Neuronal stem cell (in vitro differentiated cells): ENCODE measurements around the gene MYO1B.
A peak's percentile ranks its signal among the peaks of the same experiment; 100 is the strongest.

ENCODE experiments used
- DNase-seq: peaks from one replicate; pipeline ENCODE4 v3.0.0-alpha.2; 2013; ENCODE audit warnings: low spot score
- H2AFZ ChIP-seq: one replicate; pipeline ENCODE4 v1.6.1; 2013; ENCODE audit warnings: mild to moderate bottlenecking, low read length, inconsistent platforms
- H2AK5ac ChIP-seq: 2 replicates; pipeline ENCODE4 v1.6.1; 2013; ENCODE audit warnings: low read depth, mild to moderate bottlenecking, inconsistent platforms, low read length, moderate library complexity, mixed read lengths
- H2BK120ac ChIP-seq: 2 replicates; pipeline ENCODE4 v1.6.1; 2013; ENCODE audit warnings: low read depth, mild to moderate bottlenecking, inconsistent platforms, low read length, moderate library complexity, mixed read lengths
- H2BK12ac ChIP-seq: one replicate; pipeline ENCODE4 v1.6.1; 2013; ENCODE audit warnings: low read length, inconsistent platforms
- H2BK15ac ChIP-seq: 2 replicates; pipeline ENCODE4 v1.6.1; 2013; ENCODE audit warnings: mild to moderate bottlenecking, low read length, inconsistent platforms, mixed read lengths
- H2BK5ac ChIP-seq: one replicate; pipeline ENCODE4 v1.6.1; 2013; ENCODE audit warnings: inconsistent platforms, mild to moderate bottlenecking, low read length, moderate library complexity
- H3K14ac ChIP-seq: one replicate; pipeline ENCODE4 v1.6.1; 2013; ENCODE audit warnings: low read length, inconsistent platforms
- H3K18ac ChIP-seq: 2 replicates; pipeline ENCODE4 v1.6.1; 2013; ENCODE audit warnings: low read length, inconsistent platforms
- H3K23ac ChIP-seq: 2 replicates; pipeline ENCODE4 v1.6.1; 2013; ENCODE audit warnings: low read depth, mild to moderate bottlenecking, mixed read lengths, low read length, inconsistent platforms; ENCODE audit not compliant: poor library complexity
- H3K27ac ChIP-seq: replicated peaks from 3 replicates; pipeline ENCODE4 v1.5.1; 2013; ENCODE audit warnings: low read length, inconsistent platforms
- H3K27me3 ChIP-seq, 3 experiments: 2 replicates each; pipeline ENCODE4 v1.6.1; 2013; ENCODE audit warnings: low read length in 3 of 3, mild to moderate bottlenecking in 2 of 3, inconsistent platforms in 1 of 3, low read depth in 1 of 3, mixed read lengths in 1 of 3, moderate library complexity in 1 of 3; ENCODE audit not compliant: control insufficient read depth in 3 of 3, insufficient read depth in 3 of 3
- H3K36me3 ChIP-seq, 2 donors: replicated peaks in 1 of 2; 2 replicates each; pipeline ENCODE4 v1.6.1; 2013; ENCODE audit warnings: low read length in 2 of 2; ENCODE audit not compliant: control insufficient read depth in 2 of 2, insufficient read depth in 2 of 2
- H3K4ac ChIP-seq: 2 replicates; pipeline ENCODE4 v1.6.1; 2013; ENCODE audit warnings: inconsistent platforms, mild to moderate bottlenecking, low read length, moderate library complexity
- H3K4me1 ChIP-seq, 2 donors: 1 replicate in 1 of 2; 2 replicates in 1 of 2; pipeline ENCODE4 v1.6.1; 2013; ENCODE audit warnings: low read length in 2 of 2, low read depth in 1 of 2; ENCODE audit not compliant: control insufficient read depth in 2 of 2, insufficient read depth in 1 of 2
- H3K4me2 ChIP-seq: one replicate; pipeline ENCODE4 v1.6.1; 2013; ENCODE audit warnings: mild to moderate bottlenecking, low read length, inconsistent platforms; ENCODE audit not compliant: insufficient read depth, poor library complexity, severe bottlenecking
- H3K4me3 ChIP-seq, 2 donors: 2 replicates each; pipeline ENCODE4 v1.5.1; 2013; ENCODE audit warnings: low read length in 2 of 2, mild to moderate bottlenecking in 2 of 2, inconsistent platforms in 1 of 2, moderate library complexity in 1 of 2
- H3K79me1 ChIP-seq: one replicate; pipeline ENCODE4 v1.6.1; 2013; ENCODE audit warnings: low read depth, mild to moderate bottlenecking, inconsistent platforms, low read length, moderate library complexity
- H3K9ac ChIP-seq: one replicate; pipeline ENCODE4 v1.6.1; 2013; ENCODE audit warnings: mild to moderate bottlenecking, low read depth, low read length, inconsistent platforms; ENCODE audit not compliant: poor library complexity
- H3K9me3 ChIP-seq, 2 donors: replicated peaks in 1 of 2; 2 replicates each; pipeline versions ENCODE3 to v1.6.1; 2013; ENCODE audit warnings: low read length in 2 of 2, mild to moderate bottlenecking in 2 of 2, inconsistent platforms in 1 of 2, low read depth in 1 of 2, mixed read lengths in 1 of 2, moderate library complexity in 1 of 2; ENCODE audit not compliant: control insufficient read depth in 2 of 2, insufficient read depth in 1 of 2
- H4K8ac ChIP-seq: one replicate; pipeline ENCODE4 v1.6.1; 2013; ENCODE audit warnings: low read depth, mild to moderate bottlenecking, inconsistent platforms, low read length, moderate library complexity
- H4K91ac ChIP-seq: one replicate; pipeline ENCODE4 v1.6.1; 2013; ENCODE audit warnings: low read length, low read depth, mild to moderate bottlenecking, inconsistent platforms; ENCODE audit not compliant: poor library complexity
- whole genome bisulfite sequencing, 2 donors: extraction: QIAGEN DNeasy Blood & Tissue Kit; methylation state at CpG; one replicate each; pipeline ENCODE4 v1.1.7; 2013; ENCODE audit warnings: missing lambda C conversion rate in 2 of 2, mixed read lengths in 1 of 2; ENCODE audit not compliant: insufficient read length in 2 of 2, insufficient replicate concordance in 1 of 2; ENCODE audit errors: extremely low coverage in 2 of 2; 5-methylcytosine and 5-hydroxymethylcytosine counted together

Gene MYO1B

GRCh38 chr2:191253476-191253875 lies 8.3 kb downstream of the MYO1B start:
- no peaks in the 10 kb centered on the region for H3K79me1 ChIP-seq
- DNase-seq: no peak
- H2BK120ac ChIP-seq: no peak overlapping the region
- H3K23ac ChIP-seq: no peak overlapping the region
- H3K36me3 ChIP-seq: peaks cover 0 to 13% of the 10 kb centered on the region in 2 donors
- no peak overlapping the region for H3K27ac ChIP-seq
- H3K27me3 ChIP-seq: no peaks in the 10 kb centered on the region
- no peak overlapping the region for H3K9ac ChIP-seq
- H4K8ac ChIP-seq: no peak overlapping the region
- peaks cover 27 to 35% of the 10 kb centered on the region in 2 donors for H3K4me1 ChIP-seq
- H2BK12ac ChIP-seq: peak overlapping the region; percentile 43
- H3K4me3 ChIP-seq: no peak overlapping the region
- H3K18ac ChIP-seq: no peak overlapping the region
- peak overlapping the region; percentile 38 for H4K91ac ChIP-seq
- H3K4me2 ChIP-seq: no peak overlapping the region
- H2BK15ac ChIP-seq: no peak overlapping the region
- H2AK5ac ChIP-seq: no peak overlapping the region
- H3K4ac ChIP-seq: no peak overlapping the region
- no peak overlapping the region for H3K14ac ChIP-seq
- H2BK5ac ChIP-seq: no peak overlapping the region
- H2AFZ ChIP-seq: no peak overlapping the region
- no peaks in the 10 kb centered on the region for H3K9me3 ChIP-seq
- WGBS, 2 donors: no CpG with 5 or more reads among the region's 2 CpGs

- Histone ChIP-seq H3K9me3 (no peaks in the 10 kb centered on the region), H3K4me3 (no peak overlapping the region), H4K8ac (no peak overlapping the region), H3K79me1 (no peaks in the 10 kb centered on the region), H3K18ac (no peak overlapping the region), H2BK120ac (no peak overlapping the region), H3K4ac (no peak overlapping the region), H2AFZ (no peak overlapping the region), H2AK5ac (no peak overlapping the region), H3K27me3 (no peaks in the 10 kb centered on the region), H3K23ac (no peak overlapping the region), H3K4me2 (no peak overlapping the region), H2BK12ac (no peak overlapping the region), H2BK15ac (no peak overlapping the region), H3K9ac (no peak overlapping the region), H4K91ac (no peak overlapping the region), H2BK5ac (no peak overlapping the region), H3K4me1 (peaks cover 17 to 28% of the 10 kb centered on the region in 2 donors), H3K27ac (no peak overlapping the region), H3K36me3 (no peaks in the 10 kb centered on the region), H3K14ac (no peak overlapping the region)
- no CpG with 5 or more reads among the region's 4 CpGs for WGBS, 2 donors
- DNase-seq: no peak
Observed at GRCh38 chr2:191255271-191255670, 10.1 kb downstream of the MYO1B start.

GRCh38 chr2:191255756-191256312 lies 10.6 kb downstream of the MYO1B start:
- Histone ChIP-seq H3K9me3 (no peaks in the 10 kb centered on the region), H4K8ac (no peak overlapping the region), H2BK12ac (no peak overlapping the region), H3K4me1 (peaks cover 12 to 23% of the 10 kb centered on the region in 2 donors), H3K14ac (no peak overlapping the region), H2BK5ac (no peak overlapping the region), H2AFZ (no peak overlapping the region), H3K18ac (no peak overlapping the region), H4K91ac (no peak overlapping the region), H3K27me3 (no peaks in the 10 kb centered on the region), H3K4me3 (no peak overlapping the region), H3K9ac (no peak overlapping the region), H3K36me3 (no peaks in the 10 kb centered on the region), H2AK5ac (no peak overlapping the region), H3K79me1 (no peaks in the 10 kb centered on the region), H2BK120ac (no peak overlapping the region), H2BK15ac (no peak overlapping the region), H3K4ac (no peak overlapping the region), H3K4me2 (no peak overlapping the region), H3K27ac (no peak overlapping the region), H3K23ac (no peak overlapping the region)
- DNase-seq: no peak
- WGBS, 2 donors: no CpG with 5 or more reads among the region's 7 CpGs

GRCh38 chr2:191257934-191258333 lies 12.7 kb downstream of the MYO1B start:
- Histone ChIP-seq H2BK5ac (no peak overlapping the region), H3K9ac (no peak overlapping the region), H3K9me3 (peaks cover 0 to 3% of the 10 kb centered on the region in 2 donors), H3K14ac (no peak overlapping the region), H2BK15ac (no peak overlapping the region), H2AK5ac (no peak overlapping the region), H3K4me3 (no peak overlapping the region), H4K8ac (no peak overlapping the region), H3K4ac (no peak overlapping the region), H3K4me1 (peaks cover 8 to 16% of the 10 kb centered on the region in 2 donors), H3K27ac (no peak overlapping the region), H3K79me1 (no peaks in the 10 kb centered on the region), H2BK120ac (no peak overlapping the region), H3K36me3 (no peaks in the 10 kb centered on the region), H4K91ac (no peak overlapping the region), H3K27me3 (no peaks in the 10 kb centered on the region), H2AFZ (no peak overlapping the region), H3K18ac (no peak overlapping the region), H3K23ac (no peak overlapping the region), H2BK12ac (no peak overlapping the region), H3K4me2 (no peak overlapping the region)
- no peak for DNase-seq
- WGBS, 2 donors: no CpG with 5 or more reads among the region's 5 CpGs
